Activated CD4-positive, alpha-beta T cell treated with anti-CD3 and anti-CD28 coated beads for 1 hour (primary cell): ENCODE results near the gene RASAL2.

Source experiments
- DNase-seq: peaks from one replicate; pipeline ENCODE4 v3.0.0-alpha.2; 2020

RASAL2 gene

GRCh38 chr1:178528228-178528952 is 434.5 kb downstream of the RASAL2 start:
- no peak for DNase-seq

- no peak for DNase-seq
Observed at GRCh38 chr1:178528953-178529335, 435.0 kb downstream of the RASAL2 start.

GRCh38 chr1:178529364-178530036 is 435.6 kb downstream of the RASAL2 start:
- DNase-seq = no peak

- DNase-seq = no peak
Observed at GRCh38 chr1:178530037-178530402, 436.1 kb downstream of the RASAL2 start.

- no peak for DNase-seq
Observed at GRCh38 chr1:178530502-178530901, 436.6 kb downstream of the RASAL2 start.

GRCh38 chr1:178531887-178532286 is 438.0 kb downstream of the RASAL2 start:
- DNase-seq = no peak

GRCh38 chr1:178532392-178532791 is 438.5 kb downstream of the RASAL2 start:
- peak; percentile 61 for DNase-seq

GRCh38 chr1:178533121-178533946 is 439.4 kb downstream of the RASAL2 start:
- DNase-seq = no peak
